Measurements from ENCODE around the gene EML3. TPM values are rescaled to one million over a fixed set of nuclear protein-coding genes. Genes with fewer than 3 reads are reported as not detected.
A peak's percentile ranks its signal among the peaks of the same experiment; 100 is the strongest.
"Not testable (repeated sequence)": the region's sequence is repeated elsewhere in the genome, so short reads cannot be mapped to it uniquely, and the experiment has no call there.

Gene EML3
- total RNA-seq, 1 experiment from 2014 or later = 18.1 TPM

- H3K4me3 ChIP-seq = no peak overlapping the region
- no peaks in the 10 kb centered on the region for H3K27me3 ChIP-seq
- peaks cover 87% of the 10 kb centered on the region for H3K36me3 ChIP-seq
- no peaks in the 10 kb centered on the region for H3K9me3 ChIP-seq
- DNase-seq = no peak
These were observed 19.9 kb upstream of the EML3 start for GRCh38 chr11:62632492-62632891.

GRCh38 chr11:62627713-62628112 lies 15.1 kb upstream of the EML3 start:
- Histone ChIP-seq H3K27me3 (no peaks in the 10 kb centered on the region), H3K36me3 (peaks cover 66% of the 10 kb centered on the region)
- no peak for DNase-seq

GRCh38 chr11:62622476-62623089 lies 10.0 kb upstream of the EML3 start:
- no peaks in the 10 kb centered on the region for H3K9me3 ChIP-seq
- no peak for DNase-seq
- H3K4me3 ChIP-seq = peak overlapping the region; percentile 21
- peaks cover 40% of the 10 kb centered on the region for H3K36me3 ChIP-seq
- no peaks in the 10 kb centered on the region for H3K27me3 ChIP-seq

More at GRCh38 chr11:62627713-62628112, 15.1 kb upstream of the EML3 start:
- no peaks in the 10 kb centered on the region for H3K9me3 ChIP-seq
- no peak overlapping the region for H3K4me3 ChIP-seq

DNA sequence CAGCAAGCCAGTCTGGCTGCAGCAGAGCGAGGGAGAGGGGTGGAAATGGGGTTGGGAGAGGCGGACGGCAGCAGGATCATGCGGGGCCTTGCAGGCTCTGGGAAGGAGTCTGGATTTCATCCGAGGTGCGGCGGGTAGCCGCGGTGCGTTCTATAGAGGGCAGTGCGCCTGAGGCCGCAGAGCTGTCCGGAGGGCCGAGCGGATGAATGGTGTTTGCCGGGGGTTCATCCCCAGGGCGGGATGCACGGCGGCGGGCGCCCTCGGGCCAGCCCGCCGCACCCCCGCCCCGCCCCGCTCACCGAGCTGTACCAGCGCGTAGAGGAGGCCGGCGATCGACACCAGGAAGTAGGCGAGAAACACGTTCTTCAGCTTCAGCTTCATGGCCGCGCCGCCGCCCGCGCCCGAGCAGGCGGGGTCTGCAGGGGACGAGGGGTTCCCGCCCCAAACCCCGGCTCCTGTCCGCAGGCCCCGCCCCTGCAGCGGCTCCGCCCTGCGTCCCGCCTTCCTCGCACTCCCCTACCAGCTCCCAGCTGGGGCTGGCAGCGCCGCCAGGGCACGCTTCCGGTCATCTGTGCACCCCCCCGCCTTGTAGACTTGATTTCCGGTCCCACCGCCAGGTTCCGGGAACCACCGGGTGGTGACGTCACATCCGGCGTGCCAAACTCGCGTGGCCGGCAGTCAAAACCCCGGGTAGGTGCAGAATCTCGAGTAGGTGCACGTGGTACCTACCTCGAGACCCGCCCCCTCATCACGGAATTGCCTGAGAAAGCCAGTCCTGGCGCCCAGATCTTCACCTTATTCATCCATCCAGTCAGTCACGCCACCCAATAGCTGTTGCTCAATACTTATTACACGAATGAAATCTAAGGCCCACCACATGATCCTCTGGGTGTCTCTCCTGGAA lies 9.2 kb upstream of the EML3 start, which contains the start of gene B3GAT3:
Gene B3GAT3 (minus strand): TSS at position 420 of the 904 bp plus-strand sequence. CDS start 39 bp downstream, at position 381.
- DNase-seq = peak; percentile 99
- Histone ChIP-seq H3K9me3 (no peaks in the 10 kb centered on the region), H3K4me3 (peak within 1 kb of the TSS; percentile 73)

DNA sequence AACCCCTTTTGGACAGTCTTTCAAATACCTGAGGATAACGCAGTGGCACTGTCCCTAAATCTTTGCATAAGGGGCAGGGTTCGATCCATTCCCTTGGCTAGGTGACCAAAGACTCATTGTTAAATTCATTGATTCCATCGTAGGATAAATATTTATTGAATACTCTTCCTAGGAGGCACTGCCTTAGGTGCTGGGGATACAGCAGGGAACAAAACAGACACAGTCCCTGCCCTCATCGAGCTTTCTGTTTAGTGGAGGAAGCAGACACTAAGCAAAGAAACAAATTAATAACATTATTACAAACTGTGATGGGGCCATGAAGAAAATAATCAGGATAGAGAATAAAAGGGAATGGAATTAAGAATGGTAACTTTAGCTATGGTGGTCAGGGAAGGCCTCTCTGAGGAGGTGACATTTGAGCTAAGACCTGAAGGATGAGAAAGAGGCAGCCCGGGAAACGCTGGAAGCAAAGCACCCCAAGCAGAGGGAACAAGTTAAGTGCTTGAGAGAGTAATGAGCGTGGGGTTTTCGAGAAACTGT lies 8.5 kb upstream of the EML3 start:
- peaks cover 32% of the 10 kb centered on the region for H3K36me3 ChIP-seq
- H3K9me3 ChIP-seq = no peaks in the 10 kb centered on the region
- no peak for DNase-seq
- H3K4me3 ChIP-seq = peak overlapping the region; percentile 73
- H3K27me3 ChIP-seq = no peaks in the 10 kb centered on the region

More for the DNA sequence above, 9.2 kb upstream of the EML3 start, which contains the start of gene B3GAT3:
- H3K36me3 ChIP-seq = peaks cover 38% of the 10 kb centered on the region
- no peaks in the 10 kb centered on the region for H3K27me3 ChIP-seq

- peaks cover 29% of the 10 kb centered on the region for H3K36me3 ChIP-seq
- not testable (repeated sequence) for H3K4me3 ChIP-seq, DNase-seq, H3K9me3 ChIP-seq, H3K27me3 ChIP-seq
These were observed 4.4 kb upstream of the EML3 start for GRCh38 chr11:62616957-62617356.

DNA sequence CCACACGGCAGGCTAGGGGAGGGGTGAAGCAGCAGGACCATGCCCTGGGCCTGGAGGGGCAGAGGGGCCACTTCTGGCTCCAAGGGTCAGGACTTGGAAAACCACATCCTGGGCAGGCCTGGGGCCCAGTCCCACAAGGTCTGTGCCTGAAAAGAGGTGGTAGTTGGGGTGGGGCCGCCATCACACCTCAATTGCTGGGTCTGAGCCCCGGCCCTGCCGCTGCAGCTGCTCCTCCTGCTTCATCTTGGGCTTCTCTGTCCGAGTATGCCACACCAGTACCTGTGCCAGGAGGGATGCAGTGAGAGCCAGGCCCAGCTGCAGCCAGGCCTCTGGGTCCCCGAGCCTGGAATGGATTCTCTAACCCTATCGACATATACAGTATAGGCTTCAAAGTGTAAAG lies 2.9 kb upstream of the EML3 start:
- Histone ChIP-seq H3K4me3 (no peak overlapping the region), H3K27me3 (no peaks in the 10 kb centered on the region), H3K9me3 (no peaks in the 10 kb centered on the region), H3K36me3 (peaks cover 32% of the 10 kb centered on the region)
- DNase-seq = no peak

DNA sequence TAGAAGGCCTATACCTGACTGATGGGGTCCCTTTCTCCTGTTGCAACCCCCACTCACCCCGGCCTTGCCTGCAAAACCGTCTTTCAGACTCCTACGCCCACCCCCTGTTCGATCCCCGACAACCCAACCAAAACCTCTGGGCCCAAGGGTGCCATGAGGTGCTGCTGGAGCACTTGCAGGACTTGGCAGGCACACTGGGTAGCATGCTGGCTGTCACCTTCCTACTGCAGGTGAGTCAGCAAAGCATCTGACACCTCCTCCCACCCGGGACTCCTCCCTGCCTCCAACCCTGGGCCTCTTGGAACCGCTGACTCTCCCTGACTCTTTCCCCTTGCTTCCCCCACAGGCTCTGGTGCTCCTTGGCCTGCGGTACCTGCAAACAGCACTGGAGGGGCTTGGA lies 1.7 kb upstream of the EML3 start:
- Histone ChIP-seq H3K36me3 (peaks cover 36% of the 10 kb centered on the region), H3K4me3 (no peak overlapping the region), H3K9me3 (no peaks in the 10 kb centered on the region), H3K27me3 (no peaks in the 10 kb centered on the region)
- DNase-seq = peak; percentile 27

- Histone ChIP-seq H3K4me3 (no peak overlapping the region; the same call in 1 of the 2 replicates), H3K9me3 (no peaks in the 10 kb centered on the region), H3K27me3 (no peaks in the 10 kb centered on the region), H3K36me3 (peaks cover 36% of the 10 kb centered on the region)
- no peak for DNase-seq
These were observed 760 bp upstream of the EML3 start for GRCh38 chr11:62613291-62613778.

- Histone ChIP-seq H3K36me3 (peaks cover 36% of the 10 kb centered on the region), H3K27me3 (no peaks in the 10 kb centered on the region), H3K9me3 (no peaks in the 10 kb centered on the region), H3K4me3 (peak overlapping the region; percentile 77)
- peak; percentile 81 for DNase-seq
These were observed 740 bp downstream of the EML3 start for GRCh38 chr11:62611705-62612365.

GRCh38 chr11:62610814-62611704 lies 1.5 kb downstream of the EML3 start:
- Histone ChIP-seq H3K27me3 (no peaks in the 10 kb centered on the region), H3K4me3 (peak overlapping the region; percentile 77), H3K9me3 (no peaks in the 10 kb centered on the region), H3K36me3 (peaks cover 35% of the 10 kb centered on the region)
- no peak for DNase-seq

DNA sequence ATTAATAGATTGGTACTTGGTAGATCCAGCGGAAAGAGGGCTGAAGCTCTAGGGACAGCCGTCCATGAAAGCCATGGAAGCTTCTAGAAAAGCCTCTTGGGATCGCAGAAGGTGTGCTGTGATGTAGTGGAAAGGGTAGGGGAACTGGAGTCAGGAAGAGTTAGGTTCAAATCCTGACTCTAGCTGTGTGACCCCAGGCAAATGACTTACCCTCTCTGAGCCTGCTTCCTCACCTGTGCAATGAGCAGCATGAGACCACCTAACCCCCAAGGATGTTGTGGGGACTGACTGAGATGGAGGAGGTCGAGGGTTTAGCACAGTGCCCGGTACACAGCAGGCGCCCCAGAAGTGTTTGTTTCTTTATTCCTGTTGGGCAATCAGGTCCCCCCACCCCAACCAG lies 2.2 kb downstream of the EML3 start:
- DNase-seq = no peak
- H3K9me3 ChIP-seq = no peaks in the 10 kb centered on the region
- no peak overlapping the region for H3K4me3 ChIP-seq
- no peaks in the 10 kb centered on the region for H3K27me3 ChIP-seq
- H3K36me3 ChIP-seq = peaks cover 29% of the 10 kb centered on the region

GRCh38 chr11:62608776-62609175 lies 3.8 kb downstream of the EML3 start:
- H3K36me3 ChIP-seq = peaks cover 28% of the 10 kb centered on the region
- no peak overlapping the region for H3K4me3 ChIP-seq
- no peak for DNase-seq
- H3K27me3 ChIP-seq = no peaks in the 10 kb centered on the region
- H3K9me3 ChIP-seq = no peaks in the 10 kb centered on the region

DNA sequence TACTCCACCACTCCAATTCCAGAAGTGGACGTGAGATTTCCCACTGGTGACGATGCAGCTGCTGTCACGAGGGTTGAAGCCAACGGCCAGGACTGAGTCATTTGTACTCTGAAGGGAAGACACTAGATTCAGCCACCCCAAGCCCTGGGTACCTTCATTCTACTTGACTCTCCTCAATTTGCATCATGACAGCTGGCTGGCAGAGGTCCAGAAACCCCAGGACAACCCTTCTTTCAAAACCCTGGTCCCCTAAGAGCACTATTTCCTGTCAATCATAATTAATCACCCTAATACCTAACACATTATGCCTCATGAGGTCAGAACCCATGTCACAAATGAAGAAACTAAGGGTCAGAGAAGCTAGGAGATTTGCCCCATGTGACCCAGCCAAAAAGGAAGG lies 4.9 kb downstream of the EML3 start:
- no peak for DNase-seq
- H3K4me3 ChIP-seq = no peak overlapping the region
- peaks cover 30% of the 10 kb centered on the region for H3K36me3 ChIP-seq
- H3K9me3 ChIP-seq = no peaks in the 10 kb centered on the region
- H3K27me3 ChIP-seq = no peaks in the 10 kb centered on the region

GRCh38 chr11:62605902-62606301 lies 6.7 kb downstream of the EML3 start:
- H3K9me3 ChIP-seq = no peaks in the 10 kb centered on the region
- no peaks in the 10 kb centered on the region for H3K27me3 ChIP-seq
- H3K4me3 ChIP-seq = no peak overlapping the region
- DNase-seq = no peak
- peaks cover 36% of the 10 kb centered on the region for H3K36me3 ChIP-seq

DNA sequence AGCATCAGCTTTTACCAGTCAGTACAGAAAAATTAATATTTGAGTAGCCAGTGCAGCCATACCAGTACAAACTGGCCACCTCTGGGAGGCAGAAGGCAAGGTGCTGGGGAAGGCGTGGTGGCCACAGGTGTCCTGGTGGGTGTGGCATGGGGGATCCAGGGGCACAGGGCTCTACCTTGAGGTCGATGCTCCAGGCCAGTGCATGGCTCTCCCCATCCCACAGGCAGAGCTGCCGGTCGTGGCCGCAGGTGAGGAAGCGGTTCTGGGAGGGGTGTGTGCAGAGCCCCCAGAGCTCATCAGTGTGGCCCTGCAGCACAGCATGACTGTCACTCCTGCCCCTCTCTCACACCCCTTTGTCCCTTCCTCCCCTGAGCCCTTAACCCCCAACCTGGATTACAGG lies 7.1 kb downstream of the EML3 start:
- no peak for DNase-seq
- no peaks in the 10 kb centered on the region for H3K9me3 ChIP-seq
- no peaks in the 10 kb centered on the region for H3K27me3 ChIP-seq
- no peak overlapping the region for H3K4me3 ChIP-seq
- peaks cover 36% of the 10 kb centered on the region for H3K36me3 ChIP-seq

Measured in MG63 (cell line).